ENCODE data around the gene CYB561D2. TPM values are rescaled to one million over a fixed set of nuclear protein-coding genes. Genes with fewer than 3 reads are reported as not detected.

The CYB561D2 gene
- polyA plus RNA-seq, 3 donors, result 13.2 to 25.3 (median 19.7) TPM

- no peak overlapping the region for H3K27ac ChIP-seq (ENCODE audit: low read depth, low read length)
- WGBS, 3 donors, result 77 to 82% (median 80%) methylated on average over 6 to 7 of the region's 7 CpGs
Observed at GRCh38 chr3:50375258-50375931, 24.7 kb downstream of the CYB561D2 start.

GRCh38 chr3:50378024-50378423 lies 27.4 kb downstream of the CYB561D2 start:
- no peak overlapping the region for H3K27ac ChIP-seq (ENCODE audit: low read depth, low read length)
- 87 to 90% (median 89%) methylated on average over 4 to 6 of the region's 6 CpGs for WGBS, 3 donors

- H3K27ac ChIP-seq (ENCODE audit: low read depth, low read length), result no peak overlapping the region
- WGBS, 3 donors, result 90 to 95% (median 91%) methylated on average over 17 of the region's 17 CpGs
Observed at GRCh38 chr3:50378757-50379156, 28.1 kb downstream of the CYB561D2 start.

- H3K27ac ChIP-seq (ENCODE audit: low read depth, low read length), result no peak overlapping the region
- 88 to 91% (median 89%) methylated on average over 16 to 17 of the region's 17 CpGs for WGBS, 3 donors
Observed at GRCh38 chr3:50380405-50381085, 29.9 kb downstream of the CYB561D2 start.

- no peak overlapping the region for H3K27ac ChIP-seq (ENCODE audit: low read depth, low read length)
Observed at GRCh38 chr3:50381383-50381782, 30.7 kb downstream of the CYB561D2 start.

GRCh38 chr3:50382722-50383121 lies 32.1 kb downstream of the CYB561D2 start:
- no peak overlapping the region for H3K27ac ChIP-seq (ENCODE audit: low read depth, low read length)
- WGBS, 3 donors, result 87 to 97% (median 94%) methylated on average over 12 of the region's 12 CpGs

More at GRCh38 chr3:50381383-50381782, 30.7 kb downstream of the CYB561D2 start:
- WGBS, 3 donors, result 72 to 92% (median 84%) methylated on average over 4 of the region's 4 CpGs

GRCh38 chr3:50383750-50384149 lies 33.1 kb downstream of the CYB561D2 start:
- H3K27ac ChIP-seq (ENCODE audit: low read depth, low read length), result no peak overlapping the region
- WGBS, 3 donors, result 81 to 87% (median 84%) methylated on average over 6 of the region's 6 CpGs

GRCh38 chr3:50385754-50386153 lies 35.1 kb downstream of the CYB561D2 start:
- H3K27ac ChIP-seq (ENCODE audit: low read depth, low read length), result no peak overlapping the region
- WGBS, 3 donors, result 56 to 83% (median 79%) methylated on average over 13 of the region's 13 CpGs

GRCh38 chr3:50388016-50388719 lies 37.5 kb downstream of the CYB561D2 start:
- no peak overlapping the region for H3K27ac ChIP-seq (ENCODE audit: low read depth, low read length)
- WGBS, 3 donors, result 44 to 83% (median 80%) methylated on average over 25 of the region's 25 CpGs

- WGBS, 3 donors, result 76 to 89% (median 88%) methylated on average over 22 of the region's 22 CpGs
- no peak overlapping the region for H3K27ac ChIP-seq (ENCODE audit: low read depth, low read length)
Observed at GRCh38 chr3:50388720-50389413, 38.2 kb downstream of the CYB561D2 start.

GRCh38 chr3:50389414-50389767 lies 38.7 kb downstream of the CYB561D2 start:
- no peak overlapping the region for H3K27ac ChIP-seq (ENCODE audit: low read depth, low read length)
- 54 to 93% (median 92%) methylated on average over 6 of the region's 6 CpGs for WGBS, 3 donors

GRCh38 chr3:50390508-50391224 lies 40.0 kb downstream of the CYB561D2 start:
- WGBS, 3 donors, result 46 to 76% (median 56%) methylated on average over 12 of the region's 12 CpGs

GRCh38 chr3:50392101-50392715 lies 41.5 kb downstream of the CYB561D2 start:
- no peak overlapping the region for H3K27ac ChIP-seq (ENCODE audit: low read depth, low read length)
- 64 to 86% (median 69%) methylated on average over 5 of the region's 5 CpGs for WGBS, 3 donors

More at GRCh38 chr3:50390508-50391224, 40.0 kb downstream of the CYB561D2 start:
- no peak overlapping the region for H3K27ac ChIP-seq (ENCODE audit: low read depth, low read length)

GRCh38 chr3:50393061-50393460 lies 42.4 kb downstream of the CYB561D2 start:
- no peak overlapping the region for H3K27ac ChIP-seq (ENCODE audit: low read depth, low read length)
- 84 to 91% (median 87%) methylated on average over 5 of the region's 5 CpGs for WGBS, 3 donors

- H3K27ac ChIP-seq (ENCODE audit: low read depth, low read length), result no peak overlapping the region
- 64 to 82% (median 79%) methylated on average over 10 of the region's 10 CpGs for WGBS, 3 donors
Observed at GRCh38 chr3:50395070-50395860, 44.6 kb downstream of the CYB561D2 start.

- WGBS, 3 donors, result 85 to 94% (median 92%) methylated on average over 10 of the region's 10 CpGs
- H3K27ac ChIP-seq (ENCODE audit: low read depth, low read length), result no peak overlapping the region
Observed at GRCh38 chr3:50396502-50396901, 45.8 kb downstream of the CYB561D2 start.

GRCh38 chr3:50401978-50402595 lies 51.4 kb downstream of the CYB561D2 start:
- WGBS, 3 donors, result 26 to 31% (median 29%) methylated on average over 5 of the region's 5 CpGs
- no peak overlapping the region for H3K27ac ChIP-seq (ENCODE audit: low read depth, low read length)
